Limb (tissue), 2 donors: ENCODE measurements around the gene EXO1.

Source experiments
- DNase-seq, 2 donors: peaks; one replicate each; pipeline ENCODE4 v3.0.0-alpha.2; 2016; ENCODE audit errors: extremely low spot score in 2 of 2

Gene EXO1

GRCh38 chr1:241888232-241888631 is 40.2 kb downstream of the EXO1 start:
- no peak for DNase-seq

GRCh38 chr1:241891296-241891695 is 43.3 kb downstream of the EXO1 start:
- DNase-seq = no peak

DNA sequence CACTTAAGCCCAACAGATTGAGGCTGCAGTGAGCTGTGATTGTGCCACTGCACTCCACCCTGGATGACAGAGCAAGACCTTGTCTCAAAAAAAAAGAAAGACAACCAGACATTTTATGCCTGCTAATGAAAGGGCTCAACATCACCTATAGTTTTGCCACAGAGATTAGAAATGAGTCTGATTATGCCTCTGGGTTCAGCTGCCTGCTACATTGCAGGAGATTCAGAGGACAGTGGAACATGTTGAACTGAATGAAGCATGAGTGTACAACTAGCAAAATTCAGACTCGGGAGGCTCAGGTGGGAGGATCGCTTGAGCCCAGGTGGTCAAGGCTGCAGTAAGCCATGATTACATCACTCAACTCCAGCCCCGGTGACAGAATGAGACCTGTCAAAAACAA is 46.0 kb downstream of the EXO1 start:
- DNase-seq = no peak

DNA sequence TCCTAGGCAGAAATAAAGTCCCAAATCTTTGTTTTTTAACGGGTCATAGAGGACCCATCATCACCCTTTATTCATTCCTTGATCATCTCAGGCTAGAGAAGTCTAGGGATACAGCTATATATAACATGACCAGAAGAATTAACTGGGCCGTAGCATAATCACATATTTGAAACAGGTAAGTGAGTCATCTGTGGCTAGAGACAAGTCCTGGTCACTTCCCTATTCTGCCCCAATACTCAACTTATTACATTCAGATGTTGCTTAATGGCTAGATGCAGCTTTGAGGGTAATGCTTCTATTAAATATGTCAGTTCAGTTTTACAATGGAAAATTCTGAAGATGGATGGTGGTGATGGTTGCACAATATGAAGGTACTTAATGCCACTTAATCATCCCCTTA is 47.0 kb downstream of the EXO1 start:
- DNase-seq = no peak

GRCh38 chr1:241896670-241896962 is 48.6 kb downstream of the EXO1 start:
- DNase-seq = no peak

DNA sequence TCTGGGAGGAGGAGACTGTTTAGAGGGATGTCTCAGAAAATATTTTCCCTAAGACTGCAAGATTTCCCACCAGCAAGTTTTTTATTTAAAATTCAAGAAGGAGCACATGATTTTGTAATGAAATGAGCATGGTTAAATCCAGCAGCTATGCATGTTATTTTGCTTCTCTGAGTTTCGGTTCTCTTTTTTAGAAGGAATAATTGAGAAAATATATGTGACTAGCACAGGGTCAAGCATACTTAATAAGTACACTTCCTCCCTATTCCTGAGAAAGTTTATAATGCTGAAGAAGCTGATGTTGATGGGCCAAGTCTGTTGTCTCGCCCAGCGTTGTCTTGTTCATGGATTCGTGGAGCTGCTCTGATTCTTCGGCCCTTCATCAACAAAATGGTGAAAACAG is 51.2 kb downstream of the EXO1 start:
- DNase-seq = no peak

GRCh38 chr1:241900381-241900780 is 52.4 kb downstream of the EXO1 start:
- no peak for DNase-seq

- DNase-seq = peak; percentile 38 to 63
Observed at GRCh38 chr1:241902391-241903065, 54.5 kb downstream of the EXO1 start.

GRCh38 chr1:241916196-241916595 is 68.2 kb downstream of the EXO1 start:
- no peak for DNase-seq

DNA sequence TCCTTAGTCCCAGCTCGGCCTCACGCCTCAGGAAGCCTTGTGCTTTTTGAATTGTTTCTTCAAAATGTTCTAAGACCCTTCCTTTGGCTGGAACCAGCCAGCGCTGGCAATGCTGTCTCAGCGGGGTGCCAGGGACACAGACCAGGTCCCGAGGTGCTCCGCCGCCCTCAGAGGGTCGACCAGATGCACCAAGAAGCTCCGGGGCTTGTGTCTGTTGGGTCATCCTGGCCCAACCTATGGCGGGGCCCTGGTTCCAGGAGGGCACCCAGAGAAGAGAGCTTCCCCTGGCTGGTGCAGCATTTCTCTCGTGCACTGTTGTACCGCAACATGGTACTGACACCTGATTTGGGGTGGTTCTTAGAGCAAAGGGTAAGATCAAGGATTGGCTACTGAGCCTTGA is 69.5 kb downstream of the EXO1 start:
- no peak for DNase-seq

DNA sequence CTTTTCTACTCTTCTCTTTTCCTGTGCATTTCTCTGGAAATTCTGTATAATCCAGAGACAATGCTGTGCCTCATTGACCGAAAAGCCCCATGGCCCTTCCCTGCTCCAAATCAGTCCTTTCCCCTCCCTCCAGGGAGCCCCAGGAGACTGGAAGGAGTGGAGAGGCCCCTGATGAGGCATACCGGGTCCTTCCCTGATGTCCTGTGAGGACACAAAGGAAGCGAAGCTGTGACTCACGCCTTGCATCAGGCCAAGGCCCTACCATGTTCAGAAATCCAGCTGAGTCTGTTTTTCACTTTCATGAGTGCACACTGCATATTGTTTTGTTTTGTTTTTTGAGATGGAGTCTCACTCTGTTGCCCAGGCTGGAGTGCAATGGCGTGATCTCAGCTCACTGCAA is 70.9 kb downstream of the EXO1 start:
- no peak for DNase-seq

- no peak for DNase-seq
Observed at GRCh38 chr1:241924080-241924808, 76.2 kb downstream of the EXO1 start.

GRCh38 chr1:241926141-241926540 is 78.1 kb downstream of the EXO1 start:
- no peak for DNase-seq

DNA sequence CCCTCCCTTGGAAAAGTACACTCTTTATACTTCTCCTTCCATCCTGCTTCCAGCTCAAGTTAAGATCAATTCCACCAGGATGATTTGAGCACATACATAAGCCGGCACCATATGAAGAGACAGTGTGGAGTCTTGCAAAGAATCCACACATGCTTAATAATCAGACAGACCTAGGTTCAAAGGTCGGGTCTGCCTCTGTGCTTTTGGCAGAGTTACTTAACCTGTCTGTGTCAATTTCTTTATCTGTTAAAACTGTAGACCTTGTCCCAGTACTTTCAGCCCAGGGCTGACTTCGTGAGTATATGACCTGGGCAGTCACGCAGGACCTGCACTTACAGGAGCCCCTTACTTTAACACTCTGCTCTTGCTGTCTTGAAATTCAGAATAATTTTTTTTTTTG is 79.3 kb downstream of the EXO1 start:
- DNase-seq = no peak

DNA sequence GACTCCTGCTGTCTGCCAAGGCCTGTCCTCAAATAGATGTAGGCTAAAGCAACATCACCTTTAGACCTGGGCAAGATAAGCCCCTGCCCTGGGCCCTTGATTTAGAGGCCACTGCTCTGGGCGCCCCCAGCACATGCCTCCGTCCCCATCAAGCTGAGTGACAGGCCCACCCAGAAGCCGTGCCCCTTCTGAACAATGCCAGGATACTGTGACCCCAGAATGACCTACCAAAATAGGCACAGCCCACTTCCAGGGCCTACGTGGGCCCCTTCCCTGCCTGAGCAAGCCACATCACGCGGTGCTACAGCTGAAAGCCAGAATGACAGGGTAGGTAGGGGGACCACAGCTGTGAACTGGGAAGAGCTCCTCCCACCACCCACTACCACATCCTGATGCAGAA is 84.8 kb downstream of the EXO1 start:
- no peak for DNase-seq

GRCh38 chr1:241934201-241934848 is 86.3 kb downstream of the EXO1 start:
- peak; percentile 69 to 79 for DNase-seq

- no peak for DNase-seq
Observed at GRCh38 chr1:241934866-241935265, 86.9 kb downstream of the EXO1 start.
